Trophoblast cell (in vitro differentiated cells and primary cell): ENCODE data around the gene TESK2.

Experiments used
- DNase-seq, 2 donors: peaks; one replicate each; pipeline ENCODE4 v3.0.0-alpha.2; 2016
- H2AFZ ChIP-seq: 2 replicates; pipeline ENCODE4 v1.6.1; 2013; ENCODE audit warnings: low read length, moderate library complexity, mild to moderate bottlenecking; ENCODE audit not compliant: insufficient read depth, poor library complexity
- H2AK5ac ChIP-seq: 2 replicates; pipeline ENCODE4 v1.6.1; 2013; ENCODE audit warnings: mild to moderate bottlenecking, low read length
- H2BK120ac ChIP-seq: 2 replicates; pipeline ENCODE4 v1.6.1; 2013; ENCODE audit warnings: low read length, mild to moderate bottlenecking, moderate library complexity; ENCODE audit not compliant: insufficient read depth, poor library complexity
- H2BK12ac ChIP-seq: 2 replicates; pipeline ENCODE4 v1.6.1; 2013; ENCODE audit warnings: mild to moderate bottlenecking, low read length, moderate library complexity
- H2BK5ac ChIP-seq: 2 replicates; pipeline ENCODE4 v1.6.1; 2013; ENCODE audit warnings: low read length, low read depth, moderate library complexity, mild to moderate bottlenecking; ENCODE audit not compliant: poor library complexity
- H3K14ac ChIP-seq: 2 replicates; pipeline ENCODE4 v1.6.1; 2013; ENCODE audit warnings: mild to moderate bottlenecking, low read length
- H3K18ac ChIP-seq: 2 replicates; pipeline ENCODE4 v1.6.1; 2013; ENCODE audit warnings: mild to moderate bottlenecking, low read length
- H3K23ac ChIP-seq: 2 replicates; pipeline ENCODE4 v1.6.1; 2013; ENCODE audit warnings: low read length
- H3K27ac ChIP-seq: 2 replicates; pipeline ENCODE4 v1.5.1; 2013; ENCODE audit warnings: low read depth, mild to moderate bottlenecking, inconsistent platforms, low read length, moderate library complexity
- H3K27me3 ChIP-seq: 2 replicates; pipeline ENCODE4 v1.6.1; 2013; ENCODE audit warnings: inconsistent platforms, mild to moderate bottlenecking, low read length, moderate library complexity; ENCODE audit not compliant: insufficient read depth
- H3K36me3 ChIP-seq, 2 experiments: 1 replicate in 1 of 2; 2 replicates in 1 of 2; pipeline ENCODE4 v1.6.1; 2013; ENCODE audit warnings: low read length in 2 of 2, mild to moderate bottlenecking in 2 of 2, moderate library complexity in 1 of 2; ENCODE audit not compliant: insufficient read depth in 2 of 2, control insufficient read depth in 1 of 2
- H3K4ac ChIP-seq: 2 replicates; pipeline ENCODE4 v1.6.1; 2013; ENCODE audit warnings: low read depth, mild to moderate bottlenecking, low read length, moderate library complexity
- H3K4me1 ChIP-seq, 2 experiments: 1 replicate in 1 of 2; 2 replicates in 1 of 2; pipeline ENCODE4 v1.6.1; 2013; ENCODE audit warnings: low read length in 2 of 2, mild to moderate bottlenecking in 2 of 2, moderate library complexity in 1 of 2; ENCODE audit not compliant: insufficient read depth in 2 of 2, control insufficient read depth in 1 of 2
- H3K4me2 ChIP-seq: 2 replicates; pipeline ENCODE4 v1.6.1; 2013; ENCODE audit warnings: inconsistent platforms, mild to moderate bottlenecking, low read length, moderate library complexity
- H3K4me3 ChIP-seq: 2 replicates; pipeline ENCODE4 v1.5.1; 2013; ENCODE audit warnings: mild to moderate bottlenecking, low read depth, low read length, inconsistent platforms
- H3K79me1 ChIP-seq: one replicate; pipeline ENCODE4 v1.6.1; 2013; ENCODE audit warnings: low read length
- H3K79me2 ChIP-seq: 2 replicates; pipeline ENCODE4 v1.6.1; 2013; ENCODE audit warnings: low read length, mild to moderate bottlenecking; ENCODE audit not compliant: control insufficient read depth, insufficient read depth, poor library complexity
- H3K9ac ChIP-seq: 2 replicates; pipeline ENCODE4 v1.6.1; 2013; ENCODE audit warnings: mild to moderate bottlenecking, low read length
- H3K9me3 ChIP-seq: 2 replicates; pipeline ENCODE4 v1.6.1; 2013; ENCODE audit warnings: low read depth, mild to moderate bottlenecking, control low read depth, inconsistent platforms, low read length; ENCODE audit not compliant: insufficient read depth
- H4K12ac ChIP-seq: 2 replicates; pipeline ENCODE4 v1.6.1; 2013; ENCODE audit warnings: low read depth, mild to moderate bottlenecking, low read length, moderate library complexity
- H4K8ac ChIP-seq: 2 replicates; pipeline ENCODE4 v1.6.1; 2013; ENCODE audit warnings: low read depth, mild to moderate bottlenecking, low read length, moderate library complexity
- H4K91ac ChIP-seq: one replicate; pipeline ENCODE4 v1.6.1; 2013; ENCODE audit warnings: low read depth, mild to moderate bottlenecking, low read length, moderate library complexity
- WGBS: extraction: QIAGEN DNeasy Blood & Tissue Kit; methylation state at CpG from one replicate; pipeline ENCODE4 v1.1.7; 2013; ENCODE audit warnings: missing lambda C conversion rate; ENCODE audit not compliant: insufficient read length, insufficient coverage; ENCODE audit errors: extremely low coverage; 5-methylcytosine and 5-hydroxymethylcytosine counted together

Gene TESK2

DNA sequence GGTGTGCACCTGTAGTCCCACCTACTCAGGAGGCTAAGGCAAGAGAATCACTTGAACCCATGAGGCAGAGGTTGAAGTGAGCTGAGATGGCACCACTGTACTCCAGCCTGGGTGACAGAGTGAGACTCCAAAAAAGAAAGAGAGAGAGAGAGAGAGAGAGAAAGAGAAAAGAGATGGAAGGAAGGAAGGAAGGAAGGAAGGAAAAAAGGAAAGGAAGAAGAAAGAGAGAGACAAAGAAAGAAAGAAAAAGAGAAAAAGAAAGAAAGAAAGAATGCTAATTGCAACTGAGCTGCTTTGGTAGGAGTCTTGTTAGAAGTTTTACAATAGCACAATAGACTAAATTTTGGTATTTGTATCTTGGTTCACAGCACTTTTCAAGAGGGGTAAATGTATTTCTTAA lies 25.7 kb downstream of the TESK2 start:
- Histone ChIP-seq H3K79me2 (no peaks in the 10 kb centered on the region), H2BK120ac (no peak overlapping the region), H3K9ac (no peak overlapping the region), H4K12ac (no peak overlapping the region), H2BK12ac (no peak overlapping the region), H3K18ac (no peak overlapping the region), H3K14ac (no peak overlapping the region), H4K91ac (no peak overlapping the region), H3K4me3 (no peak overlapping the region), H3K79me1 (no peaks in the 10 kb centered on the region), H3K9me3 (no peaks in the 10 kb centered on the region), H3K27ac (no peak overlapping the region), H3K23ac (no peak overlapping the region), H2AFZ (no peak overlapping the region), H3K27me3 (no peaks in the 10 kb centered on the region), H3K4me2 (no peak overlapping the region), H3K4me1 (no peaks in the 10 kb centered on the region), H2BK5ac (no peak overlapping the region), H3K4ac (no peak overlapping the region), H4K8ac (no peak overlapping the region), H2AK5ac (no peak overlapping the region), H3K36me3 (no peaks in the 10 kb centered on the region)
- DNase-seq: no peak

DNA sequence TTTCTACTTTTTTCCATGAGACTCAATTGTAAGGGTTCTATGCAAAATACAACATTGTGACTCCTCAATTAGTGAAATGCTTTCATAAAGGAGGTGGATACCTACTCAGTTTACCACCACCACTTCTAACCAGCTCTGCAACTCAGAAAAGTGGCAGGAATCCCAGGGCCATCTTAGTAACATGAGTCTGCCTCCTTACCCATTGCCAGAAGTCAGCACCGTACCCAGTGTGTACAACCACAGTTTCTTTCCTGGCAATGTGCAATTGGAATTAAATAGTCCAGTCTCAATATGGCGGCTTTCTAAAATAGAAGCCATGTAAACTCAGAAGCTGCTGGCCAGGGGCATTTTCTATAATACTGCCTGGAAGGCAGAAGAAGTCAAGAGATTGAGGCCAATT lies 32.1 kb downstream of the TESK2 start:
- Histone ChIP-seq H3K14ac (no peak overlapping the region), H3K79me2 (no peaks in the 10 kb centered on the region)
- WGBS: no CpG with 5 or more reads among the region's 2 CpGs

GRCh38 chr1:45456531-45456930 lies 34.4 kb downstream of the TESK2 start:
- H4K91ac ChIP-seq: no peak overlapping the region
- H2BK5ac ChIP-seq: no peak overlapping the region
- H3K9me3 ChIP-seq: no peaks in the 10 kb centered on the region
- no peak overlapping the region for H3K4me3 ChIP-seq
- H4K8ac ChIP-seq: no peak overlapping the region
- H3K79me2 ChIP-seq: no peaks in the 10 kb centered on the region
- H3K23ac ChIP-seq: no peak overlapping the region
- no peak overlapping the region for H3K4ac ChIP-seq
- H3K79me1 ChIP-seq: no peaks in the 10 kb centered on the region
- H3K14ac ChIP-seq: no peak overlapping the region
- no peak overlapping the region for H3K9ac ChIP-seq
- H3K27ac ChIP-seq: no peak overlapping the region
- H2AFZ ChIP-seq: no peak overlapping the region
- no peak overlapping the region for H2AK5ac ChIP-seq
- H2BK12ac ChIP-seq: no peak overlapping the region
- H2BK120ac ChIP-seq: no peak overlapping the region
- no peaks in the 10 kb centered on the region for H3K36me3 ChIP-seq
- H3K27me3 ChIP-seq: no peaks in the 10 kb centered on the region
- H3K4me2 ChIP-seq: no peak overlapping the region
- no peak for DNase-seq
- no peak overlapping the region for H3K18ac ChIP-seq
- H3K4me1 ChIP-seq: no peaks in the 10 kb centered on the region
- no peak overlapping the region for H4K12ac ChIP-seq

More for the DNA sequence above, 32.1 kb downstream of the TESK2 start:
- no peak overlapping the region for H2AK5ac ChIP-seq
- no peak overlapping the region for H2AFZ ChIP-seq
- no peak overlapping the region for H3K4me2 ChIP-seq
- H2BK120ac ChIP-seq: no peak overlapping the region
- no peak overlapping the region for H2BK5ac ChIP-seq
- no peak overlapping the region for H4K12ac ChIP-seq
- no peak overlapping the region for H4K8ac ChIP-seq
- no peaks in the 10 kb centered on the region for H3K9me3 ChIP-seq
- no peak overlapping the region for H3K18ac ChIP-seq
- H3K9ac ChIP-seq: no peak overlapping the region
- DNase-seq: no peak
- H2BK12ac ChIP-seq: no peak overlapping the region
- no peaks in the 10 kb centered on the region for H3K36me3 ChIP-seq
- H3K4ac ChIP-seq: no peak overlapping the region
- no peaks in the 10 kb centered on the region for H3K4me1 ChIP-seq
- H3K27me3 ChIP-seq: no peaks in the 10 kb centered on the region
- no peak overlapping the region for H4K91ac ChIP-seq
- no peak overlapping the region for H3K27ac ChIP-seq
- H3K4me3 ChIP-seq: no peak overlapping the region
- H3K23ac ChIP-seq: no peak overlapping the region
- no peaks in the 10 kb centered on the region for H3K79me1 ChIP-seq

DNA sequence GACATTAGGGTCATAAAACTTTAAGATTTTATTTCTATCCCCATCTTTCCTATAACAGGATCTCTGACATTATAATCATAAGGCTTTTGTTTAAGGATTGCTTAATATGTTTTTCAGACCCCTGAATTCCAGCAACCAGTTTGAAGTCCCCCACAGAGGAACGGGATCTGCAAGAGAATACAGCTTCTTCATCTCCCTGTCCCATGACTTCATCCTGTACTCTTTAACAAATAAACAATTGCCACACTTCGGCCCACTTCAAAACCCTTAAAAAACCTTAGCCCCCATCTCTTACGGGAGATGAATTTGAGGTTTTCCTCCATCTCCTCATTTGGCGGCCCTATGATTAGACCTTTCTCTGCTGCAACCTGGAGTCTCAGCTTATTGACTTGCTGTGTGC lies 35.8 kb downstream of the TESK2 start:
- no peak overlapping the region for H3K4me2 ChIP-seq
- no peak overlapping the region for H4K8ac ChIP-seq
- H4K12ac ChIP-seq: no peak overlapping the region
- no peak overlapping the region for H2AK5ac ChIP-seq
- no CpG with 5 or more reads among the region's 4 CpGs for WGBS
- H3K79me1 ChIP-seq: no peaks in the 10 kb centered on the region
- H2BK5ac ChIP-seq: no peak overlapping the region
- H2BK120ac ChIP-seq: no peak overlapping the region
- DNase-seq: no peak
- H3K4ac ChIP-seq: no peak overlapping the region
- no peaks in the 10 kb centered on the region for H3K36me3 ChIP-seq
- H3K27ac ChIP-seq: no peak overlapping the region
- H3K79me2 ChIP-seq: no peaks in the 10 kb centered on the region
- no peak overlapping the region for H2BK12ac ChIP-seq
- no peaks in the 10 kb centered on the region for H3K27me3 ChIP-seq
- no peak overlapping the region for H3K4me3 ChIP-seq
- no peak overlapping the region for H3K14ac ChIP-seq
- no peak overlapping the region for H3K18ac ChIP-seq
- H3K9ac ChIP-seq: no peak overlapping the region
- H2AFZ ChIP-seq: no peak overlapping the region
- no peak overlapping the region for H4K91ac ChIP-seq
- no peaks in the 10 kb centered on the region for H3K9me3 ChIP-seq
- no peaks in the 10 kb centered on the region for H3K4me1 ChIP-seq
- H3K23ac ChIP-seq: no peak overlapping the region

- no CpG with 5 or more reads among the region's 4 CpGs for WGBS
- no peaks in the 10 kb centered on the region for H3K9me3 ChIP-seq
- H3K4me1 ChIP-seq: no peaks in the 10 kb centered on the region
- H2BK12ac ChIP-seq: no peak overlapping the region
- no peak overlapping the region for H3K4me3 ChIP-seq
- no peak overlapping the region for H3K18ac ChIP-seq
- no peak overlapping the region for H2AFZ ChIP-seq
- H3K79me1 ChIP-seq: no peaks in the 10 kb centered on the region
- no peak overlapping the region for H4K12ac ChIP-seq
- no peak overlapping the region for H4K8ac ChIP-seq
- H2BK120ac ChIP-seq: no peak overlapping the region
- H4K91ac ChIP-seq: no peak overlapping the region
- H2AK5ac ChIP-seq: no peak overlapping the region
- no peak overlapping the region for H2BK5ac ChIP-seq
- no peak overlapping the region for H3K9ac ChIP-seq
- DNase-seq: no peak
- no peak overlapping the region for H3K4me2 ChIP-seq
- no peak overlapping the region for H3K23ac ChIP-seq
- no peak overlapping the region for H3K14ac ChIP-seq
- no peaks in the 10 kb centered on the region for H3K79me2 ChIP-seq
- no peak overlapping the region for H3K27ac ChIP-seq
- no peak overlapping the region for H3K4ac ChIP-seq
- no peaks in the 10 kb centered on the region for H3K36me3 ChIP-seq
- no peaks in the 10 kb centered on the region for H3K27me3 ChIP-seq
These were observed 36.5 kb downstream of the TESK2 start for GRCh38 chr1:45454464-45454863.
